Posterior cingulate gyrus (tissue), 11 donors: ENCODE results near the gene ADGRL3.

Experiments used
- DNase-seq, 10 donors: peaks; one replicate each; pipeline versions ENCODE4 v3.0.0 to v3.0.0-alpha.2; 2020 to 2021; ENCODE audit warnings: mixed read lengths in 3 of 10
- intact Hi-C: fragments of 100-400 bp; cut with DNase I; formaldehyde crosslinking; loops from one replicate; pipeline ENCODE4 v1.15.1; 2023

Gene ADGRL3

DNA sequence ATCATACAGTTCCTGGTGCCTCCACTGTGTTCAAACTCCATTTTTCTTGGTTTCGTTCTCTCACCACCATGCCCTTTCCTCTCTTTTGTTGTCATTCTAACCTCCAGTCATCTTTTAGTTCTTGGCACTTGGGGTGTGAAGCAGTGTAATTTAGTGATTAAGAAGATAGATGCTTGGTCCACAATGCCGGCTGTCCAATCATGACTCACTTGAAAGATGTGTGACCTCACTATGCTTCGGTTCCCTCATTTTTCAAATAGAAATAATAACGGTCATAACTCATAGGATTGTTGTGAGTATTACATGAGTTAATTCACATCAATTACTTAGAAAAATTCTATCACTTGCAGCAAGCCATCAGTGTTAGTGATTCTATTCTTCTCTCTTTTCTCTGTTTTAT is 327.8 kb downstream of the ADGRL3 start:
- intact Hi-C loops, result no loop called here
- no peak for DNase-seq

GRCh38 chr4:61528595-61528994 is 328.5 kb downstream of the ADGRL3 start:
- intact Hi-C loops, result no loop called here

GRCh38 chr4:61531188-61531587 is 331.1 kb downstream of the ADGRL3 start:
- DNase-seq, result no peak
- intact Hi-C loops, result no loop called here

More at GRCh38 chr4:61528595-61528994, 328.5 kb downstream of the ADGRL3 start:
- no peak for DNase-seq

DNA sequence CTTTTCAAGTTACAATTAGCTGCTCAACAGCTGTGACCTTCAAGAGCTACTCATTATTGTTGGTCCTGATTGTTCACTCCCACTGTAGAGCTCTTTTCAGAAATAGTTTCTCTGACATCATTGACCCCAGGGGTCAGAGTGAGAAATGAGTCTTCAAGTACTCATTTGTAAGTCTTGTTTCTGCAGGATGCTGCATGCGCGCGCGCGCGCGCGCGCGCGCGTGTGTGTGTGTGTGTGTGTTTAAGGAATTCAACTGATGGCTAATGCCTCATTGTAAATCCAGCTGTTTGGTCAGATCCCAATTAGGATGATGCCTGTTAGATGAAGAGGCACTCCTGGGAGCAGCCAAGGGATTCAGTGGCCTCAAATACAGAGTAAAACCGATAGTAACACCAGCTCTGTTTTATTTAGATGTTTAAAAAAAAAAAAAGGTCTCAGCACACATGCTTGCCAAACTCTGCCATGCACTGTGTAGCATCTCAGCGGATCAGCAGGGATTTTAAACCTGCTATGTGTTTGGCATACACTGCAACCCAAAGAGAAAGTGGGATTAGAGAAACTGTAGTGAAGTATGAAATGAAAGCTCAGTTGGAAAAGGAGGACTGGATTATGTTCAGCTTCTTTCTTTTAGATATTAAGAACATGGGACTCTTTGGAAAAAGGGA is 332.3 kb downstream of the ADGRL3 start:
- intact Hi-C loops, result no loop called here
- no peak for DNase-seq

GRCh38 chr4:61533140-61533539 is 333.0 kb downstream of the ADGRL3 start:
- intact Hi-C loops, result no loop called here
- no peak for DNase-seq

GRCh38 chr4:61540944-61541343 is 340.8 kb downstream of the ADGRL3 start:
- DNase-seq, result no peak
- intact Hi-C loops, result no loop called here

DNA sequence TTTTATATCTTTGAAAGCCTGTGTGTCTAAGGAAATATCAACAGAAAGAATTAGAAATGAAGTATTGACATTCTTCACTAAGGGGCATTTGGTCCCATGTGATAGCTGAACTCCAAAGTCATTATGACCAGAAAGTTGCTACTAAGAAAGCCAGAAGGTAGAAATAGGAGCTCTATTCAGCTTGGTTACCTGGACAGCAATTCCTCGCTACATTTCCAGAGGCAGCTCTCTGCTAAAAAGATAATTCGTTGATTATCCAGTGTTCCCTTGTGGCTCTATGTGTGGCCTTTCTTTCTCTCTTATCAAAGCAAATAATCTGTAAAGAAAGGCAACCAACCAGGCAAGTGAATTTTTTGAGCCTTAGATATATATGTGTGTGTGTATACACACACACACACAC is 341.3 kb downstream of the ADGRL3 start:
- no peak for DNase-seq
- intact Hi-C loops, result no loop called here

DNA sequence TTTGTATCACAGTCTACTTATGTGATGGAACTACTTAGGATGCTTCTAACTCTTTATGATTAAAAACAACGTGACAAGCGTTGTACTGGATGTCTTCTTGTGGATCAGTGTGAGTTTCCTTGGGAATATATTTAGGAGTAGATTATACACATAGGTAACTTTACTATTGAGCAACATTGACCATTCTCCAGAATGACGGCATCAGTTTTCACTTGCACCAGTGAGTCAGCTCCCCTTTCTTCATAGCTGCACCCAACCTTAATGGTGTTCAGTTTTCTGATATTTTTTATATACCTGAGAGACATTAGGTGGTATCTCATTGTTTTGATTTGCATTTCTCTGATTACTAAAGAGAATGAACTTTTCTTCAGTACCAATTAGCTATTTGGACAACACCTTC is 343.9 kb downstream of the ADGRL3 start:
- intact Hi-C loops, result no loop called here
- DNase-seq, result no peak

GRCh38 chr4:61545902-61546480 is 345.9 kb downstream of the ADGRL3 start:
- intact Hi-C loops, result no loop called here
- DNase-seq, result no peak

DNA sequence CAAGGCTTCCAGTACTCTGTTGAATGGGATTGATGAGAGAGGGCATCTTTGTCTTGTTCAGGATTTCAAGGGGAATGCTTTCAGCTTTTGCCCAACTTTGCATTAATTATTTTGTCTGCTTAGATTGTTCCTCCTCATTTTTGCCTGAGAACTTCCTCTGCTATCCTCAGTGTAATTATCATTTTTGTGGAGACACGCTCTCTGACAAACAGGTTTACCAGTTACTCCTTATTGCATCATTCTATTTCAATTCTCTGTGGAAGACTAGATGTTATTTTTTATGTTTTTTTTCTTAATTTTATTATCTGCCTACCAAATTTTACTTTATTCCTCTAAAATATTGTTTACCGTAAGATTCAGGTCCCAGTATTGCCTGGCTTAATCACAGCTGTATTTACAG is 349.2 kb downstream of the ADGRL3 start:
- intact Hi-C loops, result no loop called here
- no peak for DNase-seq

DNA sequence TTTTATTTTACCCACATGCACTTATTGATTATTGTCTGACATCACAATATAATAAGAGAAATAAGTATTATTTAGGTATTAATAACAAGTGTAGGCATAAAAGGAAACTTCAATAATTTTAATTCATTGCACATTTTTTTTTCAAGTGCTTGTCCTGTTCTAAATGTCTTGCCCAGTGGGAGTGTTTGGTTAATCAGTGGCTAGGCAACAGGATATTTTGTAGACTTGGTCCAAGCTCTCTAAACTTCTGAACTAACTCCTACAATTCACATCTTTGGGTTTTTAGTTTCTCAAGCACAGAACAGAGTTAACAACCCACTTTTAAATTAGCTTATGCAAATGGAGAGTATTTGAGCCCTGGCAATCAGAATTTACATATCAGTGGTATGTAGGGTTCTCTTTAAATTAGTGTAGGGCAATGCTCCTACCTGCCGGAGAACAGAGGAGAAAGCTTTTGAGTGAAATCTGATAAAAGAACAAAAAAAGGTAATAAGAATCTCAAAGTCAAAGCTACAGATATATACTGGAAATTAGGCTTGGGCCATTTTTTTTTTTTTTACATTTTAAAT is 353.5 kb downstream of the ADGRL3 start:
- intact Hi-C loops, result no loop called here
- no peak for DNase-seq

DNA sequence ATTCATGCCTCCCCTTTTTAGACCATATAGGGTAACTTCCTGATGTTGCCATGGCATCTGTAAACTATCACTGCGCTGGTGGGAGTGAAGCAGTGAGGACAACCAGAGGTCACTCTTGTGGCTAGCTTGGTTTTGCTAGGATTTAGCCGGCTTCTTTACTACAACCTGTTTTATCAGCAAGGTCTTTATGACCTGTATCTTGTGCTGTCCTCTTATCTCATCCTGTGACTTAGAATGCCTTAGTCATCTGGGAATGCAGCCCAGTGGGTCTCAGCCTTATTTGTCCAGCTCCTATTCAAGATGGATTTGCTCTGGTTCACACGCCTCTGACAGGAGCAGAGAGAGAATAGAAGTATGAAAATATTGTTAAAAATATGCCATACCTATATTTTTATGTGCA is 355.7 kb downstream of the ADGRL3 start:
- intact Hi-C loops, result no loop called here
- no peak for DNase-seq

DNA sequence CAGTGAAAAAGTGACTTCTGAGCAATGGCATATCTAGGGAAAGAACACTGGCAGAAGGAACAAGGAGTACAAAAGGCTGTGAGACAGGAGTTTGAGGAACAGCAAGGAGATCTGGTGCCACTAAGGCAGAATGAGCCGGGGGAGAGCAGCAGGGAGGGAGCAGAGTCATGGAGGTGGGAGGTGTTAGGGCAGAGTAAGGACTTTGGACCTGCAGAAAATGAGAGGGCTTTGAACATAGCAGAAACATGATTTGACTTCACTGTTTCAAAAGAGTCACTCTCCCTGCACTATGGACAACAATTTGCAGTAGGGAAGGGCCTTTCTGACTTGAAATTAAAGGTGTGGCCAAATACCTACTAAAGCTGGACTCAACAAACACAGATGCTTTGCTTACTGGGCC is 356.2 kb downstream of the ADGRL3 start:
- DNase-seq, result no peak
- intact Hi-C loops, result no loop called here

GRCh38 chr4:61559396-61559795 is 359.3 kb downstream of the ADGRL3 start:
- intact Hi-C loops, result no loop called here
- no peak for DNase-seq

- DNase-seq, result no peak
- intact Hi-C loops, result no loop called here
Measured at GRCh38 chr4:61561028-61561427, 360.9 kb downstream of the ADGRL3 start.

DNA sequence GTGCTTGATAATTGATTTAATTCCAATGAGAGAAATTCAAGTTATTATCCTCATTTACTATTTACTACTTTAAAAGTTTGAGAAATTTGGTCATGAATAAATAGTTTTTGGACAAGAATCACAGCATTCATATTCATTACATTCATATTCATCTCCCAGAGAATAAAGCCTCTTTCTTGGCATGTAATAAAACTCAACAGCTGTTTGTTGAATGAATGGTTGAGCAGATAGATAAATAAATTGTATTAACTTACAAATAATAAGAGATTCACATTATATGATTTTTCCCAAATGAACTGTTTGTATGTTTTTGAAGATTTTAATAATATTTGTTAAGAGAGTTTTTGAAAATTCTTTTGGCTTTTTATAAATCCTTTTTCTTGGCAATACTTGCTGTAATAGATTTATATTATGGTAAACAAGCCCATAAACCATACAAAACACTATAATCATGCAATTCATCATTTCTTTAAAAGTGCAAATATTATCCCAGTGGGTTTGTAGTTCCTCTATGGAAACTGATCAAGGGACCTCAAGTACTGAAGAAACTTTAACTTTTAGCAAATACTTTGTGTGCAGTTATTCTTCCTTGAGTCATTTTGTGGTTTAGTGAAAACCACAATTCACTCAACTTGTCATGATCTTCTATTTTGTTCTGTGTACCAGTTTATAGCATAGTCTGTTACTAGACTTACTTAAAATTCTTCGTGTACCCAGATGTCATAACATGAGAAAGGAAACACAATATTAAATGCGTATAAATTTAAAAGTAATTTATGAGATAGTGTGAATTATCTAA is 371.8 kb downstream of the ADGRL3 start:
- DNase-seq, result no peak
- intact Hi-C loops, result no loop called here

GRCh38 chr4:61575796-61576195 is 375.7 kb downstream of the ADGRL3 start:
- intact Hi-C loops, result no loop called here
- no peak for DNase-seq

DNA sequence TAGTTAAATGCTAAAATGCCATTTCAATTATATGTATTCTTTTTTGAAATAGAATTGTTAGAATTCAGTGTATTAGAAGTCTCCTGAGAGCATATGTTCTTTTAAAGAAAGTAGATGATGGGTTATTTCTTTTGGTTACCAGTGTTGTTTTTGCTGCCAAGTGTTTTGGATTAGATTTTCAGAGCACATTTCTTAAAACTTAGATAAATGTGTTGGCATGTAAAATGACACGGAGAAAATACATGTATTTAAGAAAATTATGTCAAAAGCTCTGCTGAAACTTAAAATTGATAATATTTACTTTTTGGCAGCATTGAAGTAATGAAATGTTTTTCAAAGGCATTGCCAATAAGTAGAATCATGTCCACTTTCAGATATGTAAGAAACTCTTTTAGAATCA is 379.7 kb downstream of the ADGRL3 start:
- intact Hi-C loops, result no loop called here
- DNase-seq, result no peak

DNA sequence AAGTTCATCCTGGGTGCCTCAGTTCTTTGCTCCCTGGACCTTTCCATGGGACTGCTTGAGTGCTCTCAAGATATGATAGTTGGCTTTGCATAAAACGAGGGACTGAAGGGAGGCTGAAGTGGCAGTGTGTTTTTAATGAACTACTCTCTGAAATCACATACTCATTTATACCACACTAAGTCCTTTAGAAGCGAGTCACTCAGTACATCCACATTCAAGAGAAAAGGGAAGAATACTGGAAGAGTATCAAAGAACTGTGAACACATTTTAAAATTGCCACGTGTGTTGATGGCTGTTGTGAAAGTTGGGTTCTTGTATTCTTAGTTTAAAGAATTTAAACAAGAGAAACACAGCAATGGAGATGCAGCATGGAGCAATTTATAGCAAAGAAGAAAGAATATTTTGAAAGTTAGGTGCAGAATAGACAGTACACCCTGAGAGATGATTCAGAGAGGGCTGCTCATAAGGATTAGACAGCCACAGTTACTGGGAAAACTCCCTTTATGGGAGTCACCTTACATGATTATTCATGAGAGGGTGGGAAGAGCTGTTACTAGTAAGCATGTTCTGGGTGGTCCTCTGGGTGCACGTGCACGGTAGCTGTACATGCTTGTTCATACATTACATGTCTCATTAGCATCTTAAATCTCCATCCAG is 380.7 kb downstream of the ADGRL3 start:
- DNase-seq, result no peak
- intact Hi-C loops, result no loop called here

DNA sequence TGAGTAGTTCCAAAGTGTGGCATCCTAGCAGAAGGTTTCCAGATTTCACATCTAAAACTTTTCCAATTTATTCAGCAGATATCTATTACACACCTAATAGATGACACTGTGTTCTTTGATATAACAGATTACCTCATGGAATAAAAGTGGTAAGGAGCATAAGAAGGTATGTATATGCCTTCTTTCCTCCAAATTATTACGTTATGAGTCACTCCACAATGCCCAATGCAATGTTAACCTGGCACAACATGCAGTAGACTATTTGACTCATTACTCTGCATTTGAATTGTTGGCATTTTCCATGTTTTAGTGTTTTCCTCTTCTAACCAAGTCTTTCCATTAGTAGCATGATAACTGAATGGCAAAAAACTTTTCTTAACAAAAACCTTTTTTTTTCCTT is 383.6 kb downstream of the ADGRL3 start:
- intact Hi-C loops, result no loop called here
- DNase-seq, result no peak
